Stimulated activated CD4-positive, alpha-beta T cell treated with anti-CD3 and anti-CD28 coated beads, Interleukin-1b, Interleukin-23, amount 100 ng/mL, for 4 hours (primary cell): ENCODE results near the gene MRGPRX4.
"Not testable (repeated sequence)": the region's sequence is repeated elsewhere in the genome, so short reads cannot be mapped to it uniquely, and the experiment has no call there.

Source experiments
- DNase-seq, 2 donors: peaks; one replicate each; pipeline ENCODE4 v3.0.0-alpha.2; 2020; ENCODE audit warnings: low read depth in 2 of 2

MRGPRX4 gene

DNA sequence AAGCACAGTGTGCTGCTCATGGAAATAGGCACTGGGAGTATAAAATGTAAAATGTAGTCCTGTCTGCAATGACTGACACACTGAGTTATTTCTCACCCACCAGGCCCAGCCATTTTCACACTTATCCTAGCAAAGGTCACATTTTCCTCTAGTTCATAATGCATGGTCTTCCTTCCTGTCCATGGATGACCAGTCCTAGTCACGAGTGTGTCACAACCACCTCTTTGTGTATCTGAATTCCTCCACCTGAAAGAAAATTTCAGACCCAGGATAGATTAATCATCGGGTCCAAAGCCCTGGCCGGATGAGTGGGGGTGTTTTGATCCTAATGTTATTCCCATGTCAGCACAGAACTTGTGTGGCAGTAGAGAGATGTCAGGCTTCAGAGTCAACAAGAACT lies at the start of gene MRGPRX4:
Gene MRGPRX4 (plus strand): TSS at position 172 of the 400 bp plus-strand sequence. CDS start 420 bp downstream, outside the sequence.
- no peak for DNase-seq

- DNase-seq, result not testable (repeated sequence)
Measured at GRCh38 chr11:18131115-18131514, 41.5 kb upstream of the MRGPRX4 start.

DNA sequence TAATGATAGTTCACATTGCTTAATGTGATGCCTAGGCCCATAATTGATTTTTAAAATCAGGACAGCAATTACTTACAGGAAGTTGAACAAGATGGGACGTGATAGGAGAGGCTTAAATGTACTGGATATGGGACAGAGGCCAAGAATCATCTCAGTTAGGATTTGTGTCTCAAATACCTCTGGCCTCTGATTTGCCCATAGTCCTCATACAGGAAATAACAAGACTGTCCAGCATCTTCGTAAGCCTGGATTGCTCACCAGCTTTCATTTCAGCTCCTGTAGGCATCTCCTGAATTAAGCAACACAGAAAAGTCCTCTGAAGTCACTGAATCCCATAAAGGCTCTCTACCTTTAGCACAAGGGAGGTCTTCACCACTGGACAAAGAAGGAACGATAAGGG lies 40.3 kb upstream of the MRGPRX4 start, which contains the start of gene MRGPRX3:
Gene MRGPRX3 (plus strand): TSS at position 231 of the 400 bp plus-strand sequence. CDS start 4,632 bp downstream, outside the sequence.
- DNase-seq, result no peak

GRCh38 chr11:18135308-18135707 lies 37.3 kb upstream of the MRGPRX4 start:
- DNase-seq, result no peak

DNA sequence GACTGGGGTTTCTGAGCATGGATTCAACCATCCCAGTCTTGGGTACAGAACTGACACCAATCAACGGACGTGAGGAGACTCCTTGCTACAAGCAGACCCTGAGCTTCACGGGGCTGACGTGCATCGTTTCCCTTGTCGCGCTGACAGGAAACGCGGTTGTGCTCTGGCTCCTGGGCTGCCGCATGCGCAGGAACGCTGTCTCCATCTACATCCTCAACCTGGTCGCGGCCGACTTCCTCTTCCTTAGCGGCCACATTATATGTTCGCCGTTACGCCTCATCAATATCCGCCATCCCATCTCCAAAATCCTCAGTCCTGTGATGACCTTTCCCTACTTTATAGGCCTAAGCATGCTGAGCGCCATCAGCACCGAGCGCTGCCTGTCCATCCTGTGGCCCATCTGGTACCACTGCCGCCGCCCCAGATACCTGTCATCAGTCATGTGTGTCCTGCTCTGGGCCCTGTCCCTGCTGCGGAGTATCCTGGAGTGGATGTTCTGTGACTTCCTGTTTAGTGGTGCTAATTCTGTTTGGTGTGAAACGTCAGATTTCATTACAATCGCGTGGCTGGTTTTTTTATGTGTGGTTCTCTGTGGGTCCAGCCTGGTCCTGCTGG lies 35.3 kb upstream of the MRGPRX4 start:
- no peak for DNase-seq

DNA sequence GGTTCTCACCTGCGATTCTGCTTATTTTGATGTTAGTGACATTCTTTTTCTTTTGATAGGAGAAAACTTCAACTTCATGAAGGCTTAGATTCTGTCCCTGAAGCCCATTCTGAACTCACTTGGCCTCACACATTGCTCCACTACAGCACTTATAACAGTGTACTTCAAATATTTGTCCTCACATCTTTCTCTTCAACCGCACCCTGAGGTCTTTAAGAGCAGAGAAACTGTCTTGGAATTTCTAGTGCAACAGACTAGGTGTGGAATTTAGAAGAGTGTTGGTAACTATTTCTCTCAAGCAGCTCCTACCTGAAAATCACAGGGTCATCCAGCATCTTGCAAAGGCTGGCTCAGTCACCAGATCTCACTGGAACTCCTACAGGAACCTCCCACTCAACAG lies 32.5 kb upstream of the MRGPRX4 start:
- DNase-seq, result no peak

DNA sequence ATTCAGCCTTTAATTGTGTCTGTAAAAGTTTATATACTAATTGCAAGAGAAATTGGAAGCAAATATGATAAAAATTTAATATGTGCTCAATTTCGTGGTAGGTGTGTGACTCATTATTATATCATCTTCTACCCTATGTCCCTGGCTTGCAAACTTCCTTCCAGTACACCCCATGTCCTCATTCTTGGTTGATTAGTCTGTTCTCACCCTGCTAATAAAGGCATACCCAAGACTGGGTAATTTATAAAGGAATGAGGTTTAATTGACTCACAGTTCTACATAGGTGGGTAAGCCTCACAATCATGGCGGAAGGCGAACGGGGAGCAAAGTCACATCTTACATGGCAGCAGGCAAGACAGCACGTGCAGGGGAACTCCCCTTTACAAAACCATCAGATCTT lies 28.4 kb upstream of the MRGPRX4 start:
- DNase-seq, result no peak

DNA sequence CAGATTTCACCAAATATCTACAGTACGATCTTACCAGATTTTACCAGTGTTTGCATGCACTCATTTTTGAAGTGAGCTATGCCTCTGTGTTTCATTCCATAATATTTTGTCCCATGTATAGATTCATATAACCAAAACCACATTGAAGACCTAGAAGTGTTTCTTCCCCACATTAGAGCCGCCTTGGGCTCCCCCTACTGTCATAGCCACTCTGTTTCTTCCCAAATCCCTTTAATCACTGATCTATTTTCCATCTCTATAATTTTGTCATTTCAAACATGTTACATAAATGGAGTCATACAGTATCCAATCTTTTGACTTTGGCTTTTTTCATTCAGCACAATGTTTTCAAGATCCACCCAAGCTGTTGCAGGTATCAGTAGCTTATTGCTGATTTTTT lies 27.6 kb upstream of the MRGPRX4 start:
- no peak for DNase-seq

DNA sequence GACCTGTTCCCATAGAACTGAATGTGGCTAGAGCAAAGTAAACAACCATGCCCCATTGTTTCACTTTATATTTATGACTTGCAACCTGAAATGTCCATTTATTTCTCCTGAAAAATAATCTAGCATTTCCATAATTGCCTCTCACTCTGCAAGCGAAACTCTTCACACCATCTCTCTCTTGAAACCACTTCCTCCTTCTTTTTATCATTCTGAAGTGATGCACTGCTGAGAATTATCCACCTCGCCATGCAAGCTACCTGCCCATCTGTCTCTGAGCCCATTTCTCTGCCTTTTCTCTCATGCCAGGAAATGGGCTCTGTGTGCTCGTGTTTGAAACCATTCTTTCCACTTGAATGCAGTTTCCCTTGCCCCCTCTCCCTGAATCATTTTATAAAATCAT lies 26.8 kb upstream of the MRGPRX4 start:
- DNase-seq, result no peak

DNA sequence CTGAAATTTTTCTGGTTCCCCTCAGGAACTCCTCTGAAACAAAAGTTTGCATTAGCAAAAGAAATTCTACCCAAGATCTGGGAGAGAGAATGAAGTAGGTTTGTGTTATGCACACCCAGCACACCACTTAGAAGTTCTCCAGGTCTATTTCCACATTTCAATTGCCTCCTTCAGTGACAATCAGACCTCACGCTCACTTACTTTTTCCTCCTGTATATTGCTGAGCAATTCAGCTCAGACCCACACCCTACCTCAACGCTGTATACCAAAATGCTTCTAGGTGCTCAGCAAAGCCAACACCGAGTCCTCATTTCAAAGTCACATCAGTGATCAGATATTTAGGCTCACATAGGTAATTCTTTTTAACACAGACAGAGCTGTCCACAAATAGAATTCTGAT lies 21.1 kb upstream of the MRGPRX4 start:
- DNase-seq, result no peak

DNA sequence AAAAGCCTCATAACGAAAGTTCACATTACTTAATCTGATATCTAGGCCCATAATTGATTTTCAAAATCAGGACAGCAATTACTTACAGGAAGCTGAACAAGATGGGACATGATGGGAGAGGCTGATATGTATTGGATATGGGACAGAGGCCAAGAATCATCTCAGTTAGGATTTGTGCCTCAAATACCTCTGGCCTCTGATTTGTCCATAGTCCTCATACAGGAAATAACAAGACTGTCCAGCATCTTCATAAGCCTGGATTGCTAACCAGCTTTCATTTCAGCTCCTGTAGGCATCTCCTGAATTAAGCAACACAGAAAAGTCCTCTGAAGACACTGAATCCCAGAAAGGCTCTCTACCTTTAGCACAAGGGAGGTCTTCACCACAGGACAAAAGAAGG lies 4.3 kb upstream of the MRGPRX4 start:
- DNase-seq, result no peak

GRCh38 chr11:18171377-18172000 lies 1.1 kb upstream of the MRGPRX4 start:
- no peak for DNase-seq

- DNase-seq, result no peak
Measured at GRCh38 chr11:18173225-18173866, 709 bp downstream of the MRGPRX4 start.

DNA sequence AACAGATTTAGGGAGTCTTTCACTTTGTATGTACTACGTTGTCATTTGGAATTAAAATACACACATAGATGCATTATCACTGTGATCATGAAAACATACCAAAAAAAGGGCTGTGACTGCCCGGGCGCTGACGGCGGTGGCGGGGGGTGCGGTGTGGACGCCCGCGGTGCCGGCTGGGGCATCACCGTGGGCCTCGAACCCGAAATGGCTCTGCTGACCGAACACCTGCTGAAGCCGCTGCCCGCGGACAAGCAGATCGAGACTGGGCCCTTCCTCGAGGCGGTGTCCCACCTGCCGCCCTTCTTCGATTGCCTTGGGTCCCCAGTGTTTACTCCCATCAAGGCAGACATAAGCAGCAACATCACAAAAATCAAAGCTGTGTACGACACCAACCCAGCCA lies 16.2 kb downstream of the MRGPRX4 start:
- DNase-seq, result no peak

- not testable (repeated sequence) for DNase-seq
Measured at GRCh38 chr11:18189476-18190245, 17.0 kb downstream of the MRGPRX4 start.

- no peak for DNase-seq
Measured at GRCh38 chr11:18191376-18191775, 18.7 kb downstream of the MRGPRX4 start.

GRCh38 chr11:18193010-18193409 lies 20.4 kb downstream of the MRGPRX4 start:
- no peak for DNase-seq

- no peak for DNase-seq
Measured at GRCh38 chr11:18196532-18196931, 23.9 kb downstream of the MRGPRX4 start.

DNA sequence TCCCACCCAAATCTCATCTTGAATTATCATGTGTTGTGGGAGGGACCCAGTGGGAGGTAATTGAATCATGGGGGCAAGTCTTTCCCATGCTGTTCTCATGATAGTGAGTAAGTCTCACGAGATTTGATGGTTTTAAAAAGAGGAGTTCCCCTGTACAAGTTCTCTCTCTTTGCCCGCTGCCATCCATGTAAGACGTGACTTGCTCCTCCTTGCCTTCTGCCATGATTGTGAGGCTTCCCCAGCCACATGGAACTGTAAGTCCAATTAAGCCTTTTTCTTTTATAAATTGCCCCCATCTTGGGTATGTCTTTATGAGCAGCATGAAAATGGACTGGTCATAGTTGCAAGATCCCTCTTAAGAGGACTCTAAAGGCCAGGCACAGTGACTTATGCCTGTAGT lies 25.1 kb downstream of the MRGPRX4 start:
- DNase-seq, result not testable (repeated sequence)

- DNase-seq, result no peak
Measured at GRCh38 chr11:18203723-18204122, 31.1 kb downstream of the MRGPRX4 start.

DNA sequence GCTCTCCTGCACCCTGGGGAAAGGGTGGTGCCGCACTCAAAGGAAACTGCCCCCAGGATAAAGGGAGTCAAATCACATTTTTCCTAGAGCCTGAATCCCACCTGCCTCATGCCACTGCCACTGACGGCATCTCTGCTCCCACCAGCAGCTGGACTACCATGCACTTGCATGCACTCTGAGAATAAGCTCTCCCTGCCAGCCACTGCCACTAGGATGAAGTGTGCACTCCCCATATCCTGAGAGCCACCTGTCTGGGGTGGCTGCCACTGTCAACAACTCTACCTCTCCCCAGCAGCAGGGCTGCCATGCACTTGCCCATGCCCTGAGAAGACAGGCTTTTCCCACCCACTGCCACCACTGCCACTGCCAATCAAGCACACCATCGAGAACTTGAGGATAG lies 31.6 kb downstream of the MRGPRX4 start:
- DNase-seq, result no peak

DNA sequence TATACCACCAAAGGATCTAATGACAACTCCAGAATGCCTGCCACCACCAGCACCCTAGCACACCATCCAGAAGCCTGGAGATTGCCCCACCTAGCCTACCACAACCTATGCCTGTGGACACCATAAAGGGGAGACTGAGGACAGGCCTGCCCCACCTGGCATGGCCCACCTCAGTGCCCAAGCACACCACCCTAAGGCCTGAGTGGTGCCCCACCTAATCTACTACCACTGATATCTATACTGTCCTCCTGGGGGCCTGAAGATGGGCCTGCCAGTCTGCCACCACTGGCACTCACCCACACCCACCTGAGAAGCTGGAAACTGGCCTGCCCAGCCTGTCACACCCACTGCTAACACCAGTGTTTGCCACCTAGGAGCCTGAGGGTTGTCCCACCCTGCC lies 32.1 kb downstream of the MRGPRX4 start:
- DNase-seq, result no peak
